Transverse colon (tissue), 4 donors: Measurements from ENCODE around the gene INCENP. TPM values are rescaled to one million over a fixed set of nuclear protein-coding genes. Genes with fewer than 3 reads are reported as not detected.

Experiments used
- DNase-seq: peaks from one replicate; pipeline ENCODE4 v3.0.0-alpha.2; 2019
- H3K27ac ChIP-seq, 4 donors: fragments of 200-600 bp; sonication (generic); 2 replicates each; pipeline ENCODE4 v1.5.1; 2016 to 2018; ENCODE audit warnings: inconsistent platforms in 4 of 4
- H3K27me3 ChIP-seq: fragments of 200-600 bp; sonication (generic); 2 replicates; pipeline ENCODE4 v1.5.1; 2017; ENCODE audit warnings: inconsistent platforms
- H3K36me3 ChIP-seq, 4 donors: fragments of 200-600 bp; sonication (generic); 2 replicates each; pipeline ENCODE4 v1.5.1; 2017 to 2019; ENCODE audit warnings: inconsistent platforms in 4 of 4
- H3K4me1 ChIP-seq, 4 donors: fragments of 200-600 bp; sonication (generic); 2 replicates each; pipeline ENCODE4 v1.5.1; 2017 to 2020; ENCODE audit warnings: inconsistent platforms in 4 of 4
- H3K4me3 ChIP-seq, 4 donors: fragments of 200-600 bp; sonication (generic); 1 replicate in 1 of 4; 2 replicates in 3 of 4; pipeline versions ENCODE4 v1.5.1 to v1.6.1; 2017 to 2019; ENCODE audit warnings: inconsistent platforms in 4 of 4
- H3K9me3 ChIP-seq, 2 donors: fragments of 200-600 bp; sonication (generic); 2 replicates each; pipeline ENCODE4 v1.5.1; 2017 to 2019; ENCODE audit warnings: inconsistent platforms in 2 of 2
- CTCF ChIP-seq, 5 experiments: fragments of 200-600 bp in 3 of 5; fragments of 450-650 bp in 2 of 5; sonication (generic) in 3 of 5; IDR thresholded peaks; 1 replicate in 2 of 5; 2 replicates in 3 of 5; pipeline ENCODE4 v1.5.1; 2016 to 2017; ENCODE audit warnings: antibody characterized with exemption in 5 of 5, inconsistent platforms in 3 of 5, mild to moderate bottlenecking in 2 of 5, moderate library complexity in 1 of 5
- EP300 ChIP-seq: sonication (generic); formaldehyde crosslinking; IDR thresholded peaks from one replicate; pipeline ENCODE4 v1.6.1; 2017; ENCODE audit warnings: antibody characterized with exemption, low read depth
- POLR2A ChIP-seq: fragments of 450-650 bp; IDR thresholded peaks from one replicate; pipeline ENCODE4 v1.6.1; 2016; ENCODE audit warnings: antibody characterized with exemption, mild to moderate bottlenecking, moderate library complexity
- POLR2AphosphoS5 ChIP-seq, 3 donors: sonication (generic); formaldehyde crosslinking; IDR thresholded peaks; one replicate each; pipeline ENCODE4 v1.6.1; 2016; ENCODE audit warnings: antibody characterized with exemption in 3 of 3
- whole genome bisulfite sequencing, 2 donors: methylation state at CpG; one replicate each; pipeline ENCODE4 v1.1.5; 2018; ENCODE audit warnings: low coverage in 1 of 2; 5-methylcytosine and 5-hydroxymethylcytosine counted together
- in situ Hi-C, 4 donors: fragments of 200-750 bp; cut with MboI; loops; one replicate each; pipeline versions ENCODE4 v1.15.0 to v1.15.1; 2017; ENCODE audit warnings: low sequenced_read_pairs in 3 of 4, low pct_ligation_motif_present in 1 of 4, low pct_unique_long_range_greater_than_20kb in 1 of 4
- intact Hi-C: fragments of 100-400 bp; cut with DNase I; formaldehyde crosslinking; loops from one replicate; pipeline ENCODE4 v1.15.1; 2023; ENCODE audit warnings: low total_unique reads
- total RNA-seq, 4 donors: library from RNA; depleted of rRNA; stranded (reverse); fragments of >200 nt; gene quantifications; one replicate each; pipeline ENCODE4 v1.1.0, GENCODE V29; 2016

Gene INCENP
- total RNA-seq, 4 donors from 2014 or later, result 10.5 to 38.9 (median 26.1) TPM

DNA sequence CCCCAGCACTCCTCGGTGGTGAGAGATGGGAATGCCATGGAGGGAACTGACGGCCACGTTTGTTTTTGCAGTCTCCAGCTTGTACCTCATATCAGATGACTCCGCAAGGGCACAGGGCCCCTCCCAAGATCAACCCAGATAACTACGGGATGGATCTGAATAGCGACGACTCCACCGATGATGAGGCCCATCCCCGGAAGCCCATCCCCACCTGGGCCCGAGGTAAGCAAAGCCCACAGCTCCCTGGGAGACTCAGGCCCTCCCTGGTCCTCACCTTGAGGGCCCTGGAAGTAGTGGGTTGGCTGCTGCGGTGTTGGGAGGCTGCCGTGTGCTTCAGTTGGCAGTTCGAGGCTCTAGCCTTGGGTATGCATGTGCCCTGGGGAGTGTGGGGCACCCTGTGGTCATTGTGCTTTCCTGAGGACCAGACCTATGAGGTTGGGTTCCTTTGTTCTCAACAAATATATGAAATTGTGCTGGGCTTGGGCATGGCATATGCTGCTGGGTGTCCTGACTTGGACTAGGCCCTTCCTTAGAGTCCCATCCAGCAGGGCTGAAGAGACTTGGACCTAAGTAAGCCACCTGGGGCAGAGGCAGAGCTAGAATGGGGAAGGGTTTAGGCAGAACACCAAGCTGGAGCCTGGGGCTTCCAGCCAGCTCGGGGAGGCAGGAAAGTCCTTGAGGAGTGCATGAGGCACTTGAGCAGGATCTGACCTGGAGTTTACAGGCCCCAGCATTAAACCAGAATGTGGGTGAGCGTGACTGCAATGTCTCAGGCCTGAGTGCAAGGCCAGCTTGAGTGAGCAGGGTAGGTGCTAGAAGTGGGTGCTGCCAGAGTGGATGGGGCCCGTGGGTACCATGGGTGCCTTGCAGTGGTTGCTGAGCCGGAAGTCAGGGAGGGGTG, 26.4 kb downstream of the INCENP start:
- H3K4me3 ChIP-seq, result no peak overlapping the region
- intact Hi-C loops, result no loop called here
- no peak overlapping the region for H3K27ac ChIP-seq
- no peaks in the 10 kb centered on the region for H3K9me3 ChIP-seq
- peaks cover 0 to 26% (median 7%) of the 10 kb centered on the region in 4 donors for H3K36me3 ChIP-seq
- WGBS, 2 donors, result 92 to 100% methylated on average over 1 to 17 of the region's 17 CpGs
- no peaks in the 10 kb centered on the region for H3K27me3 ChIP-seq
- no peaks in the 10 kb centered on the region for H3K4me1 ChIP-seq
- in situ Hi-C loops, result no loop called here
- DNase-seq, result no peak
- TF ChIP-seq CTCF (IDR thresholded peaks at IDR 0.05) (no peak), EP300 (no peak), POLR2AphosphoS5 (IDR thresholded peaks at IDR 0.05) (no peak), POLR2A (no peak)

- peaks cover 0 to 26% (median 7%) of the 10 kb centered on the region in 4 donors for H3K36me3 ChIP-seq
- no peaks in the 10 kb centered on the region for H3K9me3 ChIP-seq
- H3K27me3 ChIP-seq, result no peaks in the 10 kb centered on the region
- intact Hi-C loops, result no loop called here
- H3K27ac ChIP-seq, result no peak overlapping the region
- 92 to 94% methylated on average over 2 to 10 of the region's 10 CpGs for WGBS, 2 donors
- DNase-seq, result no peak
- H3K4me1 ChIP-seq, result no peaks in the 10 kb centered on the region
- H3K4me3 ChIP-seq, result no peak overlapping the region
- in situ Hi-C loops, result no loop called here
- TF ChIP-seq POLR2A (no peak), EP300 (no peak), POLR2AphosphoS5 (IDR thresholded peaks at IDR 0.05) (no peak)
Observed at GRCh38 chr11:62150887-62151736, 27.3 kb downstream of the INCENP start.

DNA sequence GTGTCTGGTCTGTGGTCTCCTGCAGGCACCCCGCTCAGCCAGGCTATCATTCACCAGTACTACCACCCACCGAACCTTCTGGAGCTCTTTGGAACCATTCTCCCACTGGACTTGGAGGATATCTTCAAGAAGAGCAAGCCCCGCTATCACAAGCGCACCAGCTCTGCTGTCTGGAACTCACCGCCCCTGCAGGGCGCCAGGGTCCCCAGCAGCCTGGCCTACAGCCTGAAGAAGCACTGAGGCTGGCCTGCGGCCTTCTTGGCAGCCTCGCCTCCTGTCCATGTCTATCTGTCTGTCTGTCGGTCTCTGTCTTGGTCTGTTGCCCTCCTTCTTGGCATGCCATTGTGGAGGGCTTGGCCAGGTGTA, 27.9 kb downstream of the INCENP start:
- Histone ChIP-seq H3K36me3 (peaks cover 0 to 26% (median 7%) of the 10 kb centered on the region in 4 donors), H3K27ac (no peak overlapping the region), H3K4me3 (no peak overlapping the region), H3K27me3 (no peaks in the 10 kb centered on the region), H3K9me3 (no peaks in the 10 kb centered on the region), H3K4me1 (no peaks in the 10 kb centered on the region)
- in situ Hi-C loops (no loop called here), intact Hi-C loops (no loop called here)
- no peak for DNase-seq
- no peak for TF ChIP-seq EP300
- TF ChIP-seq POLR2AphosphoS5 (IDR thresholded peaks at IDR 0.05), result no peak
- TF ChIP-seq POLR2A, result no peak
- TF ChIP-seq CTCF (IDR thresholded peaks at IDR 0.05), result no peak
- 94% methylated on average over 9 of the region's 9 CpGs; no CpG with 5 or more reads in 1 of the 2 donors for WGBS, 2 donors

GRCh38 chr11:62152245-62153086, 28.7 kb downstream of the INCENP start:
- Histone ChIP-seq H3K9me3 (no peaks in the 10 kb centered on the region), H3K36me3 (peaks cover 0 to 22% (median 7%) of the 10 kb centered on the region in 4 donors), H3K4me1 (no peaks in the 10 kb centered on the region), H3K27me3 (no peaks in the 10 kb centered on the region), H3K4me3 (no peak overlapping the region), H3K27ac (no peak overlapping the region)
- TF ChIP-seq POLR2A, result no peak
- TF ChIP-seq CTCF (IDR thresholded peaks at IDR 0.05), result no peak
- no peak for TF ChIP-seq POLR2AphosphoS5 (IDR thresholded peaks at IDR 0.05)
- 73 to 96% methylated on average over 3 to 14 of the region's 14 CpGs for WGBS, 2 donors
- in situ Hi-C loops, result no loop called here
- no peak for DNase-seq
- intact Hi-C loops, result no loop called here
